M059J (cell line): ENCODE measurements around the gene FAM81B. TPM values are rescaled to one million over a fixed set of nuclear protein-coding genes. Genes with fewer than 3 reads are reported as not detected.
A peak's percentile ranks its signal among the peaks of the same experiment; 100 is the strongest.

Source experiments
- DNase-seq: peaks from one replicate; pipeline ENCODE4 v3.0.0-alpha.2; 2012; ENCODE audit warnings: low read depth
- total RNA-seq: library from RNA; depleted of rRNA; stranded (reverse); fragments of >200 nt; shearing (Covaris generic); gene quantifications from 2 replicates; pipeline ENCODE4 v1.2.3, GENCODE V29; 2014

FAM81B gene
- total RNA-seq, 1 experiment from 2014 or later: 0.54 TPM

- DNase-seq: no peak
These were observed 10.5 kb downstream of the FAM81B start for GRCh38 chr5:95401626-95402025.

GRCh38 chr5:95403996-95404395 is 12.8 kb downstream of the FAM81B start:
- DNase-seq: peak; percentile 52

GRCh38 chr5:95406426-95407090 is 15.4 kb downstream of the FAM81B start:
- DNase-seq: peak; percentile 63

- DNase-seq: no peak
These were observed 19.1 kb downstream of the FAM81B start for GRCh38 chr5:95410279-95410678.

- DNase-seq: no peak
These were observed 20.3 kb downstream of the FAM81B start for GRCh38 chr5:95411474-95411873.

- no peak for DNase-seq
These were observed 23.3 kb downstream of the FAM81B start for GRCh38 chr5:95414451-95414850.

- DNase-seq: peak; percentile 40
These were observed 26.8 kb downstream of the FAM81B start for GRCh38 chr5:95417971-95418370.

GRCh38 chr5:95422838-95423237 is 31.7 kb downstream of the FAM81B start:
- DNase-seq: peak; percentile 36

- DNase-seq: no peak
These were observed 32.9 kb downstream of the FAM81B start for GRCh38 chr5:95424016-95424415.

- no peak for DNase-seq
These were observed 33.4 kb downstream of the FAM81B start for GRCh38 chr5:95424526-95424925.

- DNase-seq: no peak
These were observed 35.1 kb downstream of the FAM81B start for GRCh38 chr5:95426227-95426626.

- no peak for DNase-seq
These were observed 41.6 kb downstream of the FAM81B start for GRCh38 chr5:95432779-95433178.

GRCh38 chr5:95439801-95440493 is 48.8 kb downstream of the FAM81B start:
- no peak for DNase-seq

- no peak for DNase-seq
These were observed 49.7 kb downstream of the FAM81B start for GRCh38 chr5:95440825-95441224.

- no peak for DNase-seq
These were observed 50.5 kb downstream of the FAM81B start for GRCh38 chr5:95441636-95442035.

GRCh38 chr5:95445442-95445841 is 54.3 kb downstream of the FAM81B start:
- no peak for DNase-seq

GRCh38 chr5:95445995-95446394 is 54.8 kb downstream of the FAM81B start:
- DNase-seq: peak; percentile 92

- peak; percentile 67 for DNase-seq
These were observed 55.5 kb downstream of the FAM81B start for GRCh38 chr5:95446560-95447221.

GRCh38 chr5:95447961-95448360 is 56.8 kb downstream of the FAM81B start:
- no peak for DNase-seq

- no peak for DNase-seq
These were observed 57.6 kb downstream of the FAM81B start for GRCh38 chr5:95448789-95449188.

- DNase-seq: peak; percentile 53
These were observed 58.3 kb downstream of the FAM81B start for GRCh38 chr5:95449460-95449859.

GRCh38 chr5:95454536-95454935 is 63.4 kb downstream of the FAM81B start:
- no peak for DNase-seq

GRCh38 chr5:95460665-95461064 is 69.5 kb downstream of the FAM81B start:
- no peak for DNase-seq
